OCI-LY7 (cell line): Measurements from ENCODE around the gene GBE1.

ENCODE experiments used
- EZH2phosphoT487 ChIP-seq: fragments of 200-600 bp; sonication (generic); IDR thresholded peaks from 2 replicates; pipeline ENCODE4 v1.6.1; 2018; ENCODE audit warnings: low read depth, borderline replicate concordance, mild to moderate bottlenecking, mixed run types, antibody characterized with exemption, low read length, moderate library complexity, mixed read lengths
- TF ChIP-seq, protein P1 (sequence below): fragments of 200-600 bp; sonication (generic); conservative IDR thresholded peaks from 2 replicates; pipeline ENCODE4 v1.5.1; 2014; ENCODE audit warnings: mild to moderate bottlenecking, antibody characterized with exemption, low read length, moderate library complexity, mixed read lengths

DNA sequence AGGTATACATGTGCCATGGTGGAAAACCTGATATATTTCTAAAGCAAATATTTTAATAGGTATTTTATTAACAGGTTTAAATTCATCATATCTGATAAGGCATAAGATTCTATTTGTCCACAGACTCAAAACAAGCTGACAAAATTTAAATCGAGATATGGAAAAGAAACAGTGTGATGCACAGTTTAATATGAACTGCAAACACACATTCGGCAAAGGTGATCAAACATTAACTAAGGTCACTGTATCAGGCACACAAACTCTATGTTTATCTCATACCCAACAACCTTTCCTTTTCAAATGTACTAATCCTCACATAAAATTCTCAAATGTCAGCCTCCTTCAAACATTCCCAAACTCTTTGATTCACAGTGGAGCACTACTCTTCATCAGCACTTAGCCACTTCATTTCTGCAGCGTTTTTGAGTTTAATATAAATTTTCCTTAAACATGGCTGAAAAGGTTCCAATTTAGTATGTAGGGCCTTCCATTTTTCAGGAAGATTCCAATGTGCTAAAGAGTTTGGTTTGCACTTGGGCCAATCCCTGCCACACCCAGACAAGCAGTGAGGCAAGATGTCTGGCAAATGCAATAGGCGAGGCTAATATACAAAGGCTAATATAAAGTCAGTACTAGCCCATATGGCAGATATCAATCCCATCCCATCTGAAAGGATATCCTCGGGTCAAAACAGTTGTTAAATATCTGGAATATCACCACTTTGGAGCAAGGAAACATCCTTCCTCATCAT lies 84.6 kb downstream of the GBE1 start:
- TF ChIP-seq, protein P1, sequence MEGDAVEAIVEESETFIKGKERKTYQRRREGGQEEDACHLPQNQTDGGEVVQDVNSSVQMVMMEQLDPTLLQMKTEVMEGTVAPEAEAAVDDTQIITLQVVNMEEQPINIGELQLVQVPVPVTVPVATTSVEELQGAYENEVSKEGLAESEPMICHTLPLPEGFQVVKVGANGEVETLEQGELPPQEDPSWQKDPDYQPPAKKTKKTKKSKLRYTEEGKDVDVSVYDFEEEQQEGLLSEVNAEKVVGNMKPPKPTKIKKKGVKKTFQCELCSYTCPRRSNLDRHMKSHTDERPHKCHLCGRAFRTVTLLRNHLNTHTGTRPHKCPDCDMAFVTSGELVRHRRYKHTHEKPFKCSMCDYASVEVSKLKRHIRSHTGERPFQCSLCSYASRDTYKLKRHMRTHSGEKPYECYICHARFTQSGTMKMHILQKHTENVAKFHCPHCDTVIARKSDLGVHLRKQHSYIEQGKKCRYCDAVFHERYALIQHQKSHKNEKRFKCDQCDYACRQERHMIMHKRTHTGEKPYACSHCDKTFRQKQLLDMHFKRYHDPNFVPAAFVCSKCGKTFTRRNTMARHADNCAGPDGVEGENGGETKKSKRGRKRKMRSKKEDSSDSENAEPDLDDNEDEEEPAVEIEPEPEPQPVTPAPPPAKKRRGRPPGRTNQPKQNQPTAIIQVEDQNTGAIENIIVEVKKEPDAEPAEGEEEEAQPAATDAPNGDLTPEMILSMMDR: no peak
- TF ChIP-seq EZH2phosphoT487: no peak
